ENCODE results near the gene CARS2. TPM values are rescaled to one million over a fixed set of nuclear protein-coding genes. Genes with fewer than 3 reads are reported as not detected.

Gene CARS2
- total and polyA plus RNA-seq, 2 experiments from 2014 or later, result 39.0 to 53.5 TPM

- H3K4me1 Mint-ChIP-seq, result peaks cover 9% of the 10 kb centered on the region; the same call in 2 of the 3 replicates
- H3K27me3 Mint-ChIP-seq (ENCODE audit: insufficient read depth, low read depth, poor library complexity), result peaks cover 5% of the 10 kb centered on the region
- H3K27me3 ChIP-seq (ENCODE audit: insufficient read depth), result no peaks in the 10 kb centered on the region
- H3K4me3 ChIP-seq, result no peak overlapping the region
- no peaks in the 10 kb centered on the region for H3K36me3 ChIP-seq (ENCODE audit: insufficient read depth)
- no peak overlapping the region for H3K4me2 ChIP-seq
- H3K4me1 ChIP-seq (ENCODE audit: insufficient read depth), result no peaks in the 10 kb centered on the region
- H3K9me3 Mint-ChIP-seq, result peaks cover 4% of the 10 kb centered on the region; the same call in 1 of the 3 replicates
- ATAC-seq (no peak), DNase-seq (ENCODE audit: low spot score) (no peak)
- peaks cover 28% of the 10 kb centered on the region for H4K20me1 ChIP-seq (replicated peaks; ENCODE audit: insufficient read depth)
- no peaks in the 10 kb centered on the region for H3K9me2 ChIP-seq (ENCODE audit: insufficient read depth)
- no peak overlapping the region for H3K27ac Mint-ChIP-seq
- peaks cover 49% of the 10 kb centered on the region for H3K36me3 Mint-ChIP-seq (ENCODE audit: low read depth)
- no peak overlapping the region for H3K4me3 Mint-ChIP-seq
- no peaks in the 10 kb centered on the region for H3F3A ChIP-seq (replicated peaks; ENCODE audit: low read depth)
- TF ChIP-seq POLR2AphosphoS5 (IDR thresholded peaks at IDR 0.05; ENCODE audit: low read depth) (no peak), STAT1 (IDR thresholded peaks at IDR 0.05; ENCODE audit: unreplicated experiment) (no peak), EZH2 (IDR thresholded peaks at IDR 0.05; ENCODE audit: low read depth, unreplicated experiment) (no peak), REST (IDR thresholded peaks at IDR 0.05; ENCODE audit: unreplicated experiment) (no peak), EZH2phosphoT487 (IDR thresholded peaks at IDR 0.05; ENCODE audit: unreplicated experiment) (no peak), NANOG (IDR thresholded peaks at IDR 0.05; ENCODE audit: borderline replicate concordance) (no peak), CTCF (conservative IDR thresholded peaks at IDR 0.05; ENCODE audit: low read depth in 2 of 2) (no peak), ETS1 (IDR thresholded peaks at IDR 0.05) (no peak)
- TF ChIP-seq, protein P1, sequence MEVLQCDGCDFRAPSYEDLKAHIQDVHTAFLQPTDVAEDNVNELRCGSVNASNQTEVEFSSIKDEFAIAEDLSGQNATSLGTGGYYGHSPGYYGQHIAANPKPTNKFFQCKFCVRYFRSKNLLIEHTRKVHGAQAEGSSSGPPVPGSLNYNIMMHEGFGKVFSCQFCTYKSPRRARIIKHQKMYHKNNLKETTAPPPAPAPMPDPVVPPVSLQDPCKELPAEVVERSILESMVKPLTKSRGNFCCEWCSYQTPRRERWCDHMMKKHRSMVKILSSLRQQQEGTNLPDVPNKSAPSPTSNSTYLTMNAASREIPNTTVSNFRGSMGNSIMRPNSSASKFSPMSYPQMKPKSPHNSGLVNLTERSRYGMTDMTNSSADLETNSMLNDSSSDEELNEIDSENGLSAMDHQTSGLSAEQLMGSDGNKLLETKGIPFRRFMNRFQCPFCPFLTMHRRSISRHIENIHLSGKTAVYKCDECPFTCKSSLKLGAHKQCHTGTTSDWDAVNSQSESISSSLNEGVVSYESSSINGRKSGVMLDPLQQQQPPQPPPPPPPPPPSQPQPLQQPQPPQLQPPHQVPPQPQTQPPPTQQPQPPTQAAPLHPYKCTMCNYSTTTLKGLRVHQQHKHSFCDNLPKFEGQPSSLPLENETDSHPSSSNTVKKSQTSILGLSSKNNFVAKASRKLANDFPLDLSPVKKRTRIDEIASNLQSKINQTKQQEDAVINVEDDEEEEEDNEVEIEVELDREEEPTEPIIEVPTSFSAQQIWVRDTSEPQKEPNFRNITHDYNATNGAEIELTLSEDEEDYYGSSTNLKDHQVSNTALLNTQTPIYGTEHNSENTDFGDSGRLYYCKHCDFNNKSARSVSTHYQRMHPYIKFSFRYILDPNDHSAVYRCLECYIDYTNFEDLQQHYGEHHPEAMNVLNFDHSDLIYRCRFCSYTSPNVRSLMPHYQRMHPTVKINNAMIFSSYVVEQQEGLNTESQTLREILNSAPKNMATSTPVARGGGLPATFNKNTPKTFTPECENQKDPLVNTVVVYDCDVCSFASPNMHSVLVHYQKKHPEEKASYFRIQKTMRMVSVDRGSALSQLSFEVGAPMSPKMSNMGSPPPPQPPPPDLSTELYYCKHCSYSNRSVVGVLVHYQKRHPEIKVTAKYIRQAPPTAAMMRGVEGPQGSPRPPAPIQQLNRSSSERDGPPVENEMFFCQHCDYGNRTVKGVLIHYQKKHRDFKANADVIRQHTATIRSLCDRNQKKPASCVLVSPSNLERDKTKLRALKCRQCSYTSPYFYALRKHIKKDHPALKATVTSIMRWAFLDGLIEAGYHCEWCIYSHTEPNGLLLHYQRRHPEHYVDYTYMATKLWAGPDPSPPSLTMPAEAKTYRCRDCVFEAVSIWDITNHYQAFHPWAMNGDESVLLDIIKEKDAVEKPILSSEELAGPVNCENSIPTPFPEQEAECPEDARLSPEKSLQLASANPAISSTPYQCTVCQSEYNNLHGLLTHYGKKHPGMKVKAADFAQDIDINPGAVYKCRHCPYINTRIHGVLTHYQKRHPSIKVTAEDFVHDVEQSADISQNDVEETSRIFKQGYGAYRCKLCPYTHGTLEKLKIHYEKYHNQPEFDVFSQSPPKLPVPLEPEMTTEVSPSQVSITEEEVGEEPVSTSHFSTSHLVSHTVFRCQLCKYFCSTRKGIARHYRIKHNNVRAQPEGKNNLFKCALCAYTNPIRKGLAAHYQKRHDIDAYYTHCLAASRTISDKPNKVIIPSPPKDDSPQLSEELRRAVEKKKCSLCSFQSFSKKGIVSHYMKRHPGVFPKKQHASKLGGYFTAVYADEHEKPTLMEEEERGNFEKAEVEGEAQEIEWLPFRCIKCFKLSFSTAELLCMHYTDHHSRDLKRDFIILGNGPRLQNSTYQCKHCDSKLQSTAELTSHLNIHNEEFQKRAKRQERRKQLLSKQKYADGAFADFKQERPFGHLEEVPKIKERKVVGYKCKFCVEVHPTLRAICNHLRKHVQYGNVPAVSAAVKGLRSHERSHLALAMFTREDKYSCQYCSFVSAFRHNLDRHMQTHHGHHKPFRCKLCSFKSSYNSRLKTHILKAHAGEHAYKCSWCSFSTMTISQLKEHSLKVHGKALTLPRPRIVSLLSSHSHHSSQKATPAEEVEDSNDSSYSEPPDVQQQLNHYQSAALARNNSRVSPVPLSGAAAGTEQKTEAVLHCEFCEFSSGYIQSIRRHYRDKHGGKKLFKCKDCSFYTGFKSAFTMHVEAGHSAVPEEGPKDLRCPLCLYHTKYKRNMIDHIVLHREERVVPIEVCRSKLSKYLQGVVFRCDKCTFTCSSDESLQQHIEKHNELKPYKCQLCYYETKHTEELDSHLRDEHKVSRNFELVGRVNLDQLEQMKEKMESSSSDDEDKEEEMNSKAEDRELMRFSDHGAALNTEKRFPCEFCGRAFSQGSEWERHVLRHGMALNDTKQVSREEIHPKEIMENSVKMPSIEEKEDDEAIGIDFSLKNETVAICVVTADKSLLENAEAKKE (CRISPR knock-in tag; IDR thresholded peaks at IDR 0.05), result no peak
- H3K27ac ChIP-seq (ENCODE audit: low read depth), result no peak overlapping the region
- no peak overlapping the region for H2AFZ ChIP-seq
- H3K79me2 ChIP-seq (replicated peaks; ENCODE audit: insufficient read depth), result peaks cover 84% of the 10 kb centered on the region
Observed at GRCh38 chr13:110628477-110628793, 77.5 kb downstream of the CARS2 start.

Data from GM23338 (cell line).